ENCODE results near the gene SYNPR.

DNA sequence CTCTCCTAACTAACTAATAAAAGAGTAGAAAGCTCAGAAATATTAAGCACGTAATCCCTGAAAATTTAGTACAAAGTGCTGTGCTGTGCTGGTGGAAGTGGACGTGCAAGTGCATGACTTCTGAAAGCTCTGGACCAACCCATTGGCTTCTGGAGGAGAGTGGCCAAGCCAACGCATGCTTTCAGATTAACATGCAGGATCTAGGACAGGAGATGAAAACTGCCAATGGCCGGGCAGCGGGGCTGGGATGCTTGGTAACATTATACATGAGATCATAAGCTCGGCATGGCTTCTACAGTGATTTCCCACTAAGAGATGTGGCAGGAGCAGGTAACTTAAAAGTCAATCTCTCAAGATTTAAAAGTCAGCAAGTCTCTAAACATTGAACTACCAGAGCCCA, 203.5 kb downstream of the SYNPR start:
- no peak for TF ChIP-seq CTCF (conservative IDR thresholded peaks at IDR 0.05; ENCODE audit: low read depth, low read length)
- TF ChIP-seq EZH2 (IDR thresholded peaks at IDR 0.05; ENCODE audit: borderline replicate concordance, low read depth, low read length, poor library complexity, severe bottlenecking) = no peak

All from A673 (cell line).